Mucosa of rectum (tissue), 2 donors: ENCODE data around the gene EMILIN1.
"Not testable (repeated sequence)": the region's sequence is repeated elsewhere in the genome, so short reads cannot be mapped to it uniquely, and the experiment has no call there.

Source experiments
- H3K27ac ChIP-seq, 2 donors: one replicate each; pipeline ENCODE4 v1.7.0; 2013; ENCODE audit warnings: inconsistent platforms in 2 of 2, low read depth in 2 of 2, low read length in 2 of 2
- H3K27me3 ChIP-seq, 2 donors: one replicate each; pipeline ENCODE4 v1.7.0; 2013; ENCODE audit warnings: low read length in 2 of 2; ENCODE audit not compliant: control insufficient read depth in 2 of 2, insufficient read depth in 2 of 2
- H3K36me3 ChIP-seq, 2 donors: one replicate each; pipeline ENCODE4 v1.7.0; 2013; ENCODE audit warnings: low read length in 2 of 2; ENCODE audit not compliant: control insufficient read depth in 2 of 2, insufficient read depth in 2 of 2
- H3K4me1 ChIP-seq, 2 donors: one replicate each; pipeline ENCODE4 v1.7.0; 2013; ENCODE audit warnings: low read length in 2 of 2, mild to moderate bottlenecking in 1 of 2; ENCODE audit not compliant: control insufficient read depth in 2 of 2, insufficient read depth in 2 of 2
- H3K4me3 ChIP-seq, 2 donors: one replicate each; pipeline ENCODE4 v1.7.0; 2013; ENCODE audit warnings: low read length in 2 of 2
- H3K9ac ChIP-seq, 2 donors: one replicate each; pipeline ENCODE4 v1.7.0; 2013; ENCODE audit warnings: low read length in 2 of 2, low read depth in 1 of 2, mild to moderate bottlenecking in 1 of 2
- H3K9me3 ChIP-seq, 2 donors: one replicate each; pipeline ENCODE4 v1.7.0; 2013; ENCODE audit warnings: low read length in 2 of 2; ENCODE audit not compliant: control insufficient read depth in 2 of 2
- donor health status: healthy.
- donor health status: Normal muscosa, but diverticular disease.

The EMILIN1 gene

GRCh38 chr2:27105981-27106380 lies 27.6 kb downstream of the EMILIN1 start:
- Histone ChIP-seq H3K4me3 (no peak overlapping the region), H3K27ac (no peak overlapping the region), H3K9me3 (no peaks in the 10 kb centered on the region), H3K9ac (no peak overlapping the region), H3K4me1 (no peaks in the 10 kb centered on the region), H3K36me3 (no peaks in the 10 kb centered on the region), H3K27me3 (no peaks in the 10 kb centered on the region)

GRCh38 chr2:27108221-27108620 lies 29.8 kb downstream of the EMILIN1 start:
- Histone ChIP-seq H3K4me1 (no peaks in the 10 kb centered on the region), H3K9me3 (no peaks in the 10 kb centered on the region), H3K27ac (no peak overlapping the region), H3K9ac (no peak overlapping the region), H3K4me3 (no peak overlapping the region), H3K36me3 (no peaks in the 10 kb centered on the region), H3K27me3 (no peaks in the 10 kb centered on the region)

- Histone ChIP-seq H3K36me3 (no peaks in the 10 kb centered on the region), H3K27ac (no peak overlapping the region), H3K9me3 (no peaks in the 10 kb centered on the region), H3K4me3 (no peak overlapping the region), H3K9ac (no peak overlapping the region), H3K27me3 (no peaks in the 10 kb centered on the region), H3K4me1 (no peaks in the 10 kb centered on the region)
These were observed 30.7 kb downstream of the EMILIN1 start for GRCh38 chr2:27109083-27109482.

- H3K27ac ChIP-seq, H3K27me3 ChIP-seq, H3K9ac ChIP-seq, H3K4me1 ChIP-seq, H3K9me3 ChIP-seq, H3K36me3 ChIP-seq, H3K4me3 ChIP-seq: not testable (repeated sequence)
These were observed 32.4 kb downstream of the EMILIN1 start for GRCh38 chr2:27110603-27111352.

GRCh38 chr2:27111392-27112078 lies 33.1 kb downstream of the EMILIN1 start:
- not testable (repeated sequence) for H3K4me3 ChIP-seq, H3K36me3 ChIP-seq, H3K9ac ChIP-seq, H3K9me3 ChIP-seq, H3K4me1 ChIP-seq, H3K27ac ChIP-seq, H3K27me3 ChIP-seq

- H3K27me3 ChIP-seq, result peaks cover 17 to 21% of the 10 kb centered on the region in 2 donors
- H3K4me3 ChIP-seq, result no peak overlapping the region
- H3K27ac ChIP-seq, result no peak overlapping the region
- no peaks in the 10 kb centered on the region for H3K36me3 ChIP-seq
- H3K9ac ChIP-seq, result no peak overlapping the region
- no peaks in the 10 kb centered on the region for H3K9me3 ChIP-seq
- H3K4me1 ChIP-seq, result peaks cover 6 to 7% of the 10 kb centered on the region in 2 donors
These were observed 37.1 kb downstream of the EMILIN1 start for GRCh38 chr2:27115519-27115918.

- H3K4me1 ChIP-seq, result peaks cover 6 to 8% of the 10 kb centered on the region in 2 donors
- H3K9ac ChIP-seq, result no peak overlapping the region
- no peak overlapping the region for H3K27ac ChIP-seq
- H3K9me3 ChIP-seq, result no peaks in the 10 kb centered on the region
- H3K36me3 ChIP-seq, result no peaks in the 10 kb centered on the region
- peaks cover 21% of the 10 kb centered on the region in 2 donors for H3K27me3 ChIP-seq
- no peak overlapping the region for H3K4me3 ChIP-seq
These were observed 39.6 kb downstream of the EMILIN1 start for GRCh38 chr2:27117995-27118524.

- Histone ChIP-seq H3K9ac (peak within 1 kb of the TSS in 1 of 2 donors; percentile 26), H3K9me3 (no peaks in the 10 kb centered on the region), H3K36me3 (no peaks in the 10 kb centered on the region), H3K4me1 (peaks cover 11 to 14% of the 10 kb centered on the region in 2 donors), H3K4me3 (peak within 1 kb of the TSS; percentile 53 to 60), H3K27me3 (peaks cover 21% of the 10 kb centered on the region in 2 donors), H3K27ac (no peak within 1 kb of the TSS)
These were observed 40.3 kb downstream of the EMILIN1 start, which contains the start of gene CGREF1 for GRCh38 chr2:27118525-27119329. Gene CGREF1 (minus strand): TSS chr2:27119128. CDS start chr2:27104366, 14,762 bp downstream.

GRCh38 chr2:27119330-27119670 lies 40.9 kb downstream of the EMILIN1 start:
- Histone ChIP-seq H3K4me3 (peak overlapping the region; percentile 53 to 60), H3K4me1 (peaks cover 14 to 17% of the 10 kb centered on the region in 2 donors), H3K27me3 (peaks cover 21% of the 10 kb centered on the region in 2 donors)
- H3K36me3 ChIP-seq, H3K9ac ChIP-seq, H3K27ac ChIP-seq, H3K9me3 ChIP-seq: not testable (repeated sequence)

GRCh38 chr2:27121906-27122305 lies 43.5 kb downstream of the EMILIN1 start:
- Histone ChIP-seq H3K4me3 (no peak overlapping the region), H3K9ac (no peak overlapping the region), H3K36me3 (no peaks in the 10 kb centered on the region), H3K27me3 (peaks cover 17 to 21% of the 10 kb centered on the region in 2 donors), H3K27ac (no peak overlapping the region), H3K9me3 (no peaks in the 10 kb centered on the region), H3K4me1 (peaks cover 14 to 17% of the 10 kb centered on the region in 2 donors)
